BJ (cell line): ENCODE measurements around the gene TLK2. TPM values are rescaled to one million over a fixed set of nuclear protein-coding genes. Genes with fewer than 3 reads are reported as not detected.
"Not testable (repeated sequence)": the region's sequence is repeated elsewhere in the genome, so short reads cannot be mapped to it uniquely, and the experiment has no call there.

ENCODE experiments used
- CTCF ChIA-PET: fragments of 350-600 bp; formaldehyde crosslinking; extraction: SDS; loops from one replicate; lab custom pipeline; 2021; ENCODE audit warnings: antibody characterized with exemption, inconsistent platforms; lab: Yijun Ruan, JAX
- POLR2A ChIA-PET: fragments of 300-600 bp; sonication (Branson Sonifier 250); formaldehyde crosslinking; extraction: SDS; loops from one replicate; lab custom pipeline; 2021; ENCODE audit warnings: antibody characterized with exemption; lab: Charles Lee
- DNase-seq: peaks from one replicate; pipeline ENCODE4 v3.0.0-alpha.2; 2011; ENCODE audit warnings: low read depth
- H3K27me3 ChIP-seq: 2 replicates; pipeline ENCODE4 v1.6.0; 2011; ENCODE audit warnings: low read length; ENCODE audit not compliant: control insufficient read depth, insufficient read depth
- H3K36me3 ChIP-seq: 2 replicates; pipeline ENCODE4 v1.5.1; 2011; ENCODE audit warnings: low read length; ENCODE audit not compliant: control insufficient read depth, insufficient read depth
- H3K4me3 ChIP-seq: 2 replicates; pipeline ENCODE4 v1.5.1; 2011; ENCODE audit warnings: low read depth, mild to moderate bottlenecking, control low read depth, low read length
- CTCF ChIP-seq: IDR thresholded peaks from 2 replicates; pipeline ENCODE4 v1.5.1; 2011; ENCODE audit warnings: low read depth, mild to moderate bottlenecking, control low read depth, inconsistent platforms, low read length, moderate library complexity; ENCODE audit not compliant: insufficient read depth
- polyA plus RNA-seq: library from polyadenylated mRNA; depleted of rRNA; stranded (reverse); fragments of >200 nt; gene quantifications from 2 replicates; pipeline ENCODE4 v1.2.3, GENCODE V29; 2011

TLK2 gene
- polyA plus RNA-seq, 1 experiment = 68.9 TPM

DNA sequence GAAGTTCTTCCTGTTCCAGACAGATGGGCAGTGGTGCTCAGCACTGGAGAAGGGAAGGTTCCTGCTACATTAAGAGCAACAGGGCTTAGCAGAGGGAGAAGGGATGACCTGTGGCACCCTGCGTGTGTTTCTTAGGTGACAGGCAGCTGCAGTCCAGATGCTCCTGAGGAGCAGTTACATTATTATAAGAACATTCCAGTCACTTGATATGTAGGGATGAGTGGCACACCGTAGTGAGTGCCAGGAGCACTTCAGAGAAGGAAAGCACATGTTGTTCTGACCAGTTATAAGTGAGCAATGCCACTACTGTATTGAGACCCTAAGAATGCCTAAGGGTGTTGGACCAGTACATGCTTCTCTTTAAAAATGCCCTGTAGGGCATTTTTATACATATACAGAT lies 108.9 kb downstream of the TLK2 start:
- Histone ChIP-seq H3K27me3 (no peaks in the 10 kb centered on the region), H3K36me3 (peaks cover 6% of the 10 kb centered on the region), H3K4me3 (no peak overlapping the region)
- TF ChIP-seq CTCF = no peak
- DNase-seq = no peak
- ChIA-PET POLR2A (no interaction called here), CTCF (interaction anchor here (1.1 to 1.2 kb wide), 2 partner anchors 9 to 10 kb away, joined by 3 to 4 read pairs; no protein-coding TSS in a partner anchor)

DNA sequence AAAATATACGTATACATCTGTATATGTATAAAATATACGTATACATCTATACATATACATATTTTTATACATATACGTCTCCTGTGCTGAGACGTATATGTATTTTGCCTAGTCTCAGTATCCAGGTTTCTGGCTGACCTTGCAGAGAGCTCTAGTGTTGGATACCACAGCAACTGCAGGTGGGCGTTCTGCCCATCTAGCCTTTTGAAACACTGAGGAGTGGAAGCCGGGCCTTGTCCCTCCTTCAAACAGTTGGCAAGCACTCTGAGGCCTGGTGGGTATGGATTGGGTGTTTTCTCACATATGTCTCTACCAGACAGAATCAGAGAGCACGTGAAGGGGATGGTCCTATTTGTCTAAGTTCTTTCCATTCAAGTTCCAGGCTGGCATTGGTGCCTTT lies 109.5 kb downstream of the TLK2 start:
- H3K4me3 ChIP-seq = no peak overlapping the region
- no peaks in the 10 kb centered on the region for H3K27me3 ChIP-seq
- ChIA-PET CTCF (interaction anchor here (1.1 to 1.2 kb wide), 2 partner anchors 9 to 11 kb away, joined by 3 to 4 read pairs; no protein-coding TSS in a partner anchor), POLR2A (no interaction called here)
- no peak for DNase-seq
- TF ChIP-seq CTCF = no peak
- peaks cover 6% of the 10 kb centered on the region for H3K36me3 ChIP-seq

- ChIA-PET CTCF (interaction anchor here (1.4 to 1.5 kb wide), 2 partner anchors 13 to 14 kb away, joined by 4 read pairs; no protein-coding TSS in a partner anchor), POLR2A (no interaction called here)
- no peak overlapping the region for H3K4me3 ChIP-seq
- H3K27me3 ChIP-seq = no peaks in the 10 kb centered on the region
- no peak for TF ChIP-seq CTCF
- DNase-seq = no peak
- H3K36me3 ChIP-seq = peaks cover 5% of the 10 kb centered on the region
These were observed 112.7 kb downstream of the TLK2 start for GRCh38 chr17:62591333-62591732.

DNA sequence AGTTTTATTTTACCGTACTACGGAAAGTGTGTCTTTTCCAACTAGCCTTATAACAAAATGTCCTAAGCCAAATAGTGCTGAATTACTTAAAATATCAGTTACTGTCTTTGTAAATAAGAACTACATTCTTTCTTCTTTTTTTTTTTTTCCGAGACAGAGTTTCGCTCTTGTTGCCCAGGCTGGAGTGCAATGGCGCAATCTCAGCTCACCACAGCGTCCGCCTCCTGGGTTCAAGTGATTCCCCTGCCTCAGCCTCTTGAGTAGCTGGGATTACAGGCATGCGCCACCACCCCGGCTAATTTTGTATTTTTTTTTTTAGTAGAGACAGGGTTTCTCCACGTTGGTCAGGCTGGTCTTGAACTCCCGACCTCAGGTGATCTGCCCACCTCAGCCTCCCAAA lies 113.2 kb downstream of the TLK2 start:
- POLR2A ChIA-PET = not testable (repeated sequence)

DNA sequence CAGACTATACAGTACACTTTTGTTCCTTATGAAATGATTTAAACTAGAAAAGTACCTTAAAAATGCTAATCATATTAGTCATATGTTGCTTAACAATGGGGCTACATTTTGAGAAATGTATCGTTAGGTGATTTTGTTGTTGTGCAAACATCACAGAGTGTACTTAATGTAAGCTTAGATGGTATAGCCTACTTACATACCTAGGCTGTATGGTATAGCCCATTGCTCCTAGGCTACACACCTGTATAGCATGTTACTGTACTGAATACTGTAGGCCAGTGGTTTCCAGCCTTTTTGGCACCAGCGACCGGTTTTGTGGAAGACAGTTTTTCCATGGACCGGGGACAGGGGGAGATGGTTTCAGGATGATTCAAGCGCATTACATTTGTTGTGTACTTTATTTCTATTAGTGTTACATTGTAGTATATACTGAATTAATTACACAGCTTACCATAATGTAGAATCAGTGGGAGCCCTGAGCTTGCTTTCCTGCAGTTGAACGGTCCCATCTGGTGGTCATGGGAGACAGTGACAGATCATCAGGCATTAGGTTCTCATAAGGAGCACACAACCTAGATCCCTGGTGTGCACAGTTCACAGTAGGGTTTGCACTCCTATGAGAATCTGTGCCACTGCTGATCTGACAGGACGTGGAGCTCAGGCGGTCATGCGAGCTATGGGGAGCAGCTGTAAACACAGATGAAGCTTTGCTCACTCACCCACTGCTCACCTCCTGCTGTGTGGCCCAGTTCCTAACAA lies 113.9 kb downstream of the TLK2 start:
- Histone ChIP-seq H3K27me3 (no peaks in the 10 kb centered on the region), H3K4me3 (no peak overlapping the region), H3K36me3 (peaks cover 3% of the 10 kb centered on the region)
- no peak for DNase-seq
- TF ChIP-seq CTCF = no peak
- CTCF ChIA-PET = interaction anchor here (1.3 to 1.4 kb wide), 3 partner anchors 8 to 40 kb away, joined by 3 to 4 read pairs (median 3); no protein-coding TSS in a partner anchor
- POLR2A ChIA-PET = no interaction called here

More for the DNA sequence above, 113.2 kb downstream of the TLK2 start:
- H3K4me3 ChIP-seq, H3K36me3 ChIP-seq, H3K27me3 ChIP-seq, DNase-seq: not testable (repeated sequence)
- CTCF ChIA-PET = interaction anchor here (1.4 to 1.5 kb wide), 2 partner anchors 13 to 14 kb away, joined by 4 read pairs; no protein-coding TSS in a partner anchor
